Gastroesophageal sphincter (tissue), 4 donors: Measurements from ENCODE around the gene B4GALT5. TPM values are rescaled to one million over a fixed set of nuclear protein-coding genes. Genes with fewer than 3 reads are reported as not detected.

Experiments used
- ATAC-seq: fragments of 150-250 bp; one replicate; pipeline ENCODE4 v1.9.1; 2016; ENCODE audit warnings: mild to moderate bottlenecking, moderate library complexity
- H3K27ac ChIP-seq, 4 donors: fragments of 200-600 bp; sonication (generic) in 3 of 4; 1 replicate in 3 of 4; 2 replicates in 1 of 4; pipeline ENCODE4 v1.5.1; 2016 to 2019
- H3K27me3 ChIP-seq: fragments of 200-600 bp; sonication (generic); one replicate; pipeline ENCODE4 v1.5.1; 2019
- H3K36me3 ChIP-seq, 2 donors: fragments of 200-600 bp; sonication (generic); one replicate each; pipeline ENCODE4 v1.5.1; 2019; ENCODE audit warnings: control low read depth in 1 of 2
- H3K4me1 ChIP-seq, 3 donors: fragments of 200-600 bp; sonication (generic); 1 replicate in 2 of 3; 2 replicates in 1 of 3; pipeline ENCODE4 v1.5.1; 2016 to 2019; ENCODE audit warnings: control low read depth in 2 of 3
- H3K4me3 ChIP-seq, 2 donors: fragments of 200-600 bp; sonication (generic); one replicate each; pipeline ENCODE4 v1.5.1; 2019; ENCODE audit warnings: mild to moderate bottlenecking in 1 of 2, moderate library complexity in 1 of 2
- H3K9me3 ChIP-seq, 3 donors: fragments of 200-600 bp; sonication (generic); one replicate each; pipeline ENCODE4 v1.5.1; 2017 to 2019; ENCODE audit warnings: control low read depth in 2 of 3
- EP300 ChIP-seq: sonication (generic); formaldehyde crosslinking; IDR thresholded peaks from one replicate; pipeline ENCODE4 v1.6.1; 2017; ENCODE audit warnings: antibody characterized with exemption, mild to moderate bottlenecking
- POLR2A ChIP-seq, 2 donors: fragments of 450-650 bp; IDR thresholded peaks; one replicate each; pipeline ENCODE4 v1.6.1; 2017; ENCODE audit warnings: antibody characterized with exemption in 2 of 2, mild to moderate bottlenecking in 2 of 2, moderate library complexity in 1 of 2
- POLR2AphosphoS5 ChIP-seq: sonication (generic); formaldehyde crosslinking; IDR thresholded peaks from one replicate; pipeline ENCODE4 v1.6.1; 2017; ENCODE audit warnings: antibody characterized with exemption
- WGBS, 2 donors: methylation state at CpG; one replicate each; pipeline ENCODE4 v1.1.5; 2018; ENCODE audit warnings: low coverage in 1 of 2; 5-methylcytosine and 5-hydroxymethylcytosine counted together
- total RNA-seq, 4 donors: library from RNA; depleted of rRNA; stranded (reverse); fragments of >200 nt; gene quantifications; one replicate each; pipeline ENCODE4 v1.1.0, GENCODE V29; 2016
- TF ChIP-seq, protein P1 (sequence below), 4 experiments: fragments of 200-600 bp in 2 of 4; fragments of 450-650 bp in 2 of 4; sonication (generic) in 1 of 4; IDR thresholded peaks; one replicate each; pipeline ENCODE4 v1.5.1; 2017 to 2019; ENCODE audit warnings: antibody characterized with exemption in 4 of 4, mild to moderate bottlenecking in 2 of 4, moderate library complexity in 2 of 4

The B4GALT5 gene
- total RNA-seq, 4 donors from 2014 or later = 20.2 to 35.6 (median 28.8) TPM

GRCh38 chr20:49697071-49697470, 16.6 kb downstream of the B4GALT5 start:
- no peak overlapping the region for H3K27ac ChIP-seq
- no peak overlapping the region for H3K4me3 ChIP-seq
- 94% methylated on average over 2 of the region's 6 CpGs; no CpG with 5 or more reads in 1 of the 2 donors for WGBS, 2 donors
- H3K27me3 ChIP-seq = no peaks in the 10 kb centered on the region
- no peaks in the 10 kb centered on the region for H3K36me3 ChIP-seq
- ATAC-seq = no peak
- TF ChIP-seq POLR2AphosphoS5 (no peak), POLR2A (IDR thresholded peaks at IDR 0.05) (no peak), EP300 (no peak)
- TF ChIP-seq, protein P1, sequence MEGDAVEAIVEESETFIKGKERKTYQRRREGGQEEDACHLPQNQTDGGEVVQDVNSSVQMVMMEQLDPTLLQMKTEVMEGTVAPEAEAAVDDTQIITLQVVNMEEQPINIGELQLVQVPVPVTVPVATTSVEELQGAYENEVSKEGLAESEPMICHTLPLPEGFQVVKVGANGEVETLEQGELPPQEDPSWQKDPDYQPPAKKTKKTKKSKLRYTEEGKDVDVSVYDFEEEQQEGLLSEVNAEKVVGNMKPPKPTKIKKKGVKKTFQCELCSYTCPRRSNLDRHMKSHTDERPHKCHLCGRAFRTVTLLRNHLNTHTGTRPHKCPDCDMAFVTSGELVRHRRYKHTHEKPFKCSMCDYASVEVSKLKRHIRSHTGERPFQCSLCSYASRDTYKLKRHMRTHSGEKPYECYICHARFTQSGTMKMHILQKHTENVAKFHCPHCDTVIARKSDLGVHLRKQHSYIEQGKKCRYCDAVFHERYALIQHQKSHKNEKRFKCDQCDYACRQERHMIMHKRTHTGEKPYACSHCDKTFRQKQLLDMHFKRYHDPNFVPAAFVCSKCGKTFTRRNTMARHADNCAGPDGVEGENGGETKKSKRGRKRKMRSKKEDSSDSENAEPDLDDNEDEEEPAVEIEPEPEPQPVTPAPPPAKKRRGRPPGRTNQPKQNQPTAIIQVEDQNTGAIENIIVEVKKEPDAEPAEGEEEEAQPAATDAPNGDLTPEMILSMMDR (IDR thresholded peaks at IDR 0.05) = no peak
- no peaks in the 10 kb centered on the region for H3K9me3 ChIP-seq
- peaks cover 0 to 93% (median 25%) of the 10 kb centered on the region in 3 donors for H3K4me1 ChIP-seq

GRCh38 chr20:49696594-49696993, 17.1 kb downstream of the B4GALT5 start:
- Histone ChIP-seq H3K4me1 (peaks cover 0 to 93% (median 22%) of the 10 kb centered on the region in 3 donors), H3K4me3 (no peak overlapping the region), H3K9me3 (no peaks in the 10 kb centered on the region), H3K27me3 (no peaks in the 10 kb centered on the region), H3K36me3 (no peaks in the 10 kb centered on the region), H3K27ac (no peak overlapping the region)
- no peak for ATAC-seq
- 41 to 51% methylated on average over 2 of the region's 2 CpGs for WGBS, 2 donors
- TF ChIP-seq POLR2A (IDR thresholded peaks at IDR 0.05) = no peak
- TF ChIP-seq, protein P1 (IDR thresholded peaks at IDR 0.05) = no peak
- TF ChIP-seq POLR2AphosphoS5 = no peak

DNA sequence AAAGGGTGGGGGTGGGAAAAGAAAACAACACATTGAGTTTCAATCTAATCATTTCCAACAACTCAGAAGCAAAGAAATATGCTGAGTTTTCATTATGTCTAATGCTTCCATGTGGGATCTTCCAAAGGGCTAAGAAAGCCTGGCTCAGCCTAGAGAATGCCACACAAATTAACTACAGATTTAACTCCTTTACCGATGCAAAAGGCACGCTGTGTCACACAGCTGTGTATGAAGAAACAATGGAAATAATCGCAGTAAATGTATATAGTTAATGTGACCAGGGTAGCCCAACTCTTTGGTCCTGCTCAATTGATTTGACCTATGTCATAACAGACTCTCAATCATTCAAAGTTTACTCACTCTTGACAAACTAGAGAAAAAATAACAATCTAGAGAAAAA, 17.8 kb downstream of the B4GALT5 start:
- peaks cover 0 to 93% (median 17%) of the 10 kb centered on the region in 3 donors for H3K4me1 ChIP-seq
- no peak for ATAC-seq
- 71 to 72% methylated on average over 3 of the region's 3 CpGs for WGBS, 2 donors
- no peak overlapping the region for H3K4me3 ChIP-seq
- TF ChIP-seq POLR2AphosphoS5 (no peak), POLR2A (IDR thresholded peaks at IDR 0.05) (no peak), EP300 (no peak)
- TF ChIP-seq, protein P1 (IDR thresholded peaks at IDR 0.05) = no peak
- no peak overlapping the region for H3K27ac ChIP-seq
- H3K36me3 ChIP-seq = no peaks in the 10 kb centered on the region
- no peaks in the 10 kb centered on the region for H3K27me3 ChIP-seq
- no peaks in the 10 kb centered on the region for H3K9me3 ChIP-seq

DNA sequence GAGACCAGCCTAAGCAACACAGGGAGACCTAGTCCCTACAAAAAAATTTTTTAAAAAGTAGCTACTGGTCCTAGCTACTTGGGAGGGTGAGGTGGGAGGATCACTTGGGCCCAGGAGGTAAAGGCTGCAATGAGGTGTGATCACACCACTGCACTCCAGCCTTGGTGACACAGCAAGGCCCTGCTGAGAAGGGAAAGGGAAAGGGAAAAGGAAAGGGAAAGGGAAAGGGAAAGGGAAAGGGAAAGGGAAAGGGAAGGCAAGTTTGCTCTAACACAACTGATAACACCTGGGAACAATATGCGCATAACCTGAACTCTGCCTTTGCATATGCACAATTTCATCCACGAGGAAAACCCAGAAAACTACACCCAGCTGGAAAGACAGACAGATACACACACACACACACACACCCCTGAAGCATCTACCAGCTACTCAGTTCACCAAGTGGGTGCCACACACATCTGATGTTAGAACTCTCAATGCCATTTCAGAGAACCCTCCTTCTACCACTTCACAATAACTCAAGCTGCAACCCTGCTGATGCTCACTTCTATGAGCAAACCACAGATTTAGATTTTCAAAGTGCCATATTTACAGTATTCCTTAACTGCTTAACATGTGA, 19.1 kb downstream of the B4GALT5 start:
- H3K27ac ChIP-seq = no peak overlapping the region
- no peaks in the 10 kb centered on the region for H3K36me3 ChIP-seq
- H3K27me3 ChIP-seq = no peaks in the 10 kb centered on the region
- H3K4me3 ChIP-seq = no peak overlapping the region
- TF ChIP-seq POLR2A (IDR thresholded peaks at IDR 0.05) (no peak), POLR2AphosphoS5 (no peak), EP300 (no peak)
- TF ChIP-seq, protein P1 (IDR thresholded peaks at IDR 0.05) = no peak
- WGBS, 2 donors = 65 to 83% methylated on average over 1 to 2 of the region's 2 CpGs
- ATAC-seq = no peak
- H3K9me3 ChIP-seq = no peaks in the 10 kb centered on the region
- peaks cover 0 to 84% (median 14%) of the 10 kb centered on the region in 3 donors for H3K4me1 ChIP-seq

GRCh38 chr20:49693435-49694171, 20.1 kb downstream of the B4GALT5 start:
- 66 to 80% methylated on average over 4 to 5 of the region's 5 CpGs for WGBS, 2 donors
- ATAC-seq = no peak
- H3K27me3 ChIP-seq = no peaks in the 10 kb centered on the region
- TF ChIP-seq EP300 (no peak), POLR2AphosphoS5 (no peak), POLR2A (IDR thresholded peaks at IDR 0.05) (no peak)
- TF ChIP-seq, protein P1 (IDR thresholded peaks at IDR 0.05) = no peak
- H3K4me1 ChIP-seq = peaks cover 0 to 80% (median 14%) of the 10 kb centered on the region in 3 donors
- H3K36me3 ChIP-seq = no peaks in the 10 kb centered on the region
- no peak overlapping the region for H3K4me3 ChIP-seq
- no peaks in the 10 kb centered on the region for H3K9me3 ChIP-seq
- no peak overlapping the region for H3K27ac ChIP-seq
